Activated T-helper 1 cell treated with Interleukin-2 at 50 U/mL for 16 hours (primary cell): Measurements from ENCODE around the gene MED8.

Experiments used
- DNase-seq: peaks from one replicate; pipeline ENCODE4 v3.0.0-alpha.2; 2020; ENCODE audit warnings: low read depth

Gene MED8

GRCh38 chr1:43389326-43390313 is at the start of gene MED8, which contains the start of gene SZT2:
Gene MED8, minus strand, starts transcription at chr1:43389800. Its CDS starts 36 bp downstream, at chr1:43389764.
Gene SZT2, plus strand, starts transcription at chr1:43389899. Its CDS starts 70 bp downstream, at chr1:43389969.
- peak; percentile 87 for DNase-seq

GRCh38 chr1:43438953-43439581 is 49.5 kb upstream of the MED8 start:
- DNase-seq, result no peak

GRCh38 chr1:43438576-43438952 is 49.0 kb upstream of the MED8 start:
- no peak for DNase-seq

GRCh38 chr1:43438006-43438405 is 48.4 kb upstream of the MED8 start:
- no peak for DNase-seq

- no peak for DNase-seq
Observed at GRCh38 chr1:43437031-43437973, 47.7 kb upstream of the MED8 start.

GRCh38 chr1:43436371-43436770 is 46.8 kb upstream of the MED8 start:
- DNase-seq, result no peak

- no peak for DNase-seq
Observed at GRCh38 chr1:43435146-43436145, 45.8 kb upstream of the MED8 start.

GRCh38 chr1:43434256-43434655 is 44.7 kb upstream of the MED8 start:
- no peak for DNase-seq

- no peak for DNase-seq
Observed at GRCh38 chr1:43432907-43433306, 43.3 kb upstream of the MED8 start.

GRCh38 chr1:43432171-43432860 is 42.7 kb upstream of the MED8 start:
- no peak for DNase-seq

- no peak for DNase-seq
Observed at GRCh38 chr1:43431676-43432075, 42.1 kb upstream of the MED8 start.

- DNase-seq, result no peak
Observed at GRCh38 chr1:43430831-43431230, 41.2 kb upstream of the MED8 start.

GRCh38 chr1:43427941-43428340 is 38.3 kb upstream of the MED8 start:
- DNase-seq, result no peak

- DNase-seq, result no peak
Observed at GRCh38 chr1:43427524-43427923, 37.9 kb upstream of the MED8 start.

- DNase-seq, result no peak
Observed at GRCh38 chr1:43426221-43426620, 36.6 kb upstream of the MED8 start.

- DNase-seq, result no peak
Observed at GRCh38 chr1:43425045-43425444, 35.4 kb upstream of the MED8 start.

GRCh38 chr1:43423672-43424550 is 34.3 kb upstream of the MED8 start:
- no peak for DNase-seq

- no peak for DNase-seq
Observed at GRCh38 chr1:43422995-43423671, 33.5 kb upstream of the MED8 start.
